Gastroesophageal sphincter (tissue), 3 donors: Measurements from ENCODE around the gene STARD3.

ENCODE experiments used
- EP300 ChIP-seq: sonication (generic); formaldehyde crosslinking; IDR thresholded peaks from one replicate; pipeline ENCODE4 v1.6.1; 2017; ENCODE audit warnings: antibody characterized with exemption, mild to moderate bottlenecking
- POLR2A ChIP-seq, 2 donors: fragments of 450-650 bp; IDR thresholded peaks; one replicate each; pipeline ENCODE4 v1.6.1; 2017; ENCODE audit warnings: antibody characterized with exemption in 2 of 2, mild to moderate bottlenecking in 2 of 2, moderate library complexity in 1 of 2
- POLR2AphosphoS5 ChIP-seq: sonication (generic); formaldehyde crosslinking; IDR thresholded peaks from one replicate; pipeline ENCODE4 v1.6.1; 2017; ENCODE audit warnings: antibody characterized with exemption
- TF ChIP-seq, protein P1 (sequence below), 4 experiments: fragments of 200-600 bp in 2 of 4; fragments of 450-650 bp in 2 of 4; sonication (generic) in 1 of 4; IDR thresholded peaks; one replicate each; pipeline ENCODE4 v1.5.1; 2017 to 2019; ENCODE audit warnings: antibody characterized with exemption in 4 of 4, mild to moderate bottlenecking in 2 of 4, moderate library complexity in 2 of 4

DNA sequence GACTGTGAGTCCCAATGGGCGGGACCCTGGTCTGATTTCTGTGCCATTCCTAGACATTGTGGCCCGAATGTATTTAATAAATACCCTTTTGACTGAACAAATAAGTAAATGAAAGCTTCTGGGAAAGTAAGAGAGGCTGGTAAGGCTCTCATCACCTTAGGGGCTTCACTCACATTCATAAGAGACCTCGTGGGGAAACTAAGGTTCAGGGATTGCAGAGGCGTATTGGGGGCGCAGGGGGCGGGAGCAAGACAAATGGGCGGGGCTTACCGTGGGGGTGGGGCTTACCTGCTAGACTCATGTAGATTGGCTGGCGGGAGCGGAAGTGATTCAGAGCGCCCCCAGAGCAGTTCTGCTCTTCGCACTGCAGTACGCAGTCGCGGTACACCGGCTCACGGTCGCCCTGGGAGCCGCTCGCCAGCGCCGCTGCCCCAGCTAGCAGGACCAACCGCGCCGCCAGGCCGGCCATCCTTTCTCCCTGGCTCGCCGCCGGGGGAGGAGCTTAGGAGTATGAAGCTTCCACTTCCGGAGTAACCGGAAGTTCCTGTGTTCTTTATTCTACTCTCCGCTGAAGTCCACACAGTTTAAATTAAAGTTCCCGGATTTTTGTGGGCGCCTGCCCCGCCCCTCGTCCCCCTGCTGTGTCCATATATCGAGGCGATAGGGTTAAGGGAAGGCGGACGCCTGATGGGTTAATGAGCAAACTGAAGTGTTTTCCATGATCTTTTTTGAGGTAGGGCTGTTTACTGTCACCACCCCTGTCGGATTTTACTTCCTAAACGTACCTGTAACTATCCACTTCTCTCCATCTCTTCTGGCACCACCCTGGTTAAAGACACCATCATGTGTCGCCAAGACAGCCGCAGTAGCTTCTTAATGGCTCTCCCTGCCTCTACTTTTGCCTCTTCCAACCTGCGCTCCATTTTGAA is 50.9 kb downstream of the STARD3 start, which contains the start of gene PGAP3:
- TF ChIP-seq, protein P1, sequence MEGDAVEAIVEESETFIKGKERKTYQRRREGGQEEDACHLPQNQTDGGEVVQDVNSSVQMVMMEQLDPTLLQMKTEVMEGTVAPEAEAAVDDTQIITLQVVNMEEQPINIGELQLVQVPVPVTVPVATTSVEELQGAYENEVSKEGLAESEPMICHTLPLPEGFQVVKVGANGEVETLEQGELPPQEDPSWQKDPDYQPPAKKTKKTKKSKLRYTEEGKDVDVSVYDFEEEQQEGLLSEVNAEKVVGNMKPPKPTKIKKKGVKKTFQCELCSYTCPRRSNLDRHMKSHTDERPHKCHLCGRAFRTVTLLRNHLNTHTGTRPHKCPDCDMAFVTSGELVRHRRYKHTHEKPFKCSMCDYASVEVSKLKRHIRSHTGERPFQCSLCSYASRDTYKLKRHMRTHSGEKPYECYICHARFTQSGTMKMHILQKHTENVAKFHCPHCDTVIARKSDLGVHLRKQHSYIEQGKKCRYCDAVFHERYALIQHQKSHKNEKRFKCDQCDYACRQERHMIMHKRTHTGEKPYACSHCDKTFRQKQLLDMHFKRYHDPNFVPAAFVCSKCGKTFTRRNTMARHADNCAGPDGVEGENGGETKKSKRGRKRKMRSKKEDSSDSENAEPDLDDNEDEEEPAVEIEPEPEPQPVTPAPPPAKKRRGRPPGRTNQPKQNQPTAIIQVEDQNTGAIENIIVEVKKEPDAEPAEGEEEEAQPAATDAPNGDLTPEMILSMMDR (IDR thresholded peaks at IDR 0.05): peak in 1 of 4 experiments; percentile 24
- TF ChIP-seq POLR2AphosphoS5 (peak; percentile 45), POLR2A (IDR thresholded peaks at IDR 0.05) (peak in 1 of 2 donors; percentile 33), EP300 (no peak)
